LHCN-M2 (cell line): ENCODE data around the gene AP1G2. TPM values are rescaled to one million over a fixed set of nuclear protein-coding genes. Genes with fewer than 3 reads are reported as not detected.

Source experiments
- DNase-seq: peaks from one replicate; pipeline ENCODE4 v3.0.0-alpha.2; 2012; ENCODE audit warnings: low read depth
- total RNA-seq: library from RNA; depleted of rRNA; stranded (reverse); fragments of >200 nt; gene quantifications from 2 replicates; pipeline ENCODE4 v1.2.3, GENCODE V29; 2014

AP1G2 gene
- total RNA-seq, 1 experiment from 2014 or later: 11.7 TPM

- DNase-seq: no peak
Measured at GRCh38 chr14:23571701-23572523, 4.3 kb upstream of the AP1G2 start.

GRCh38 chr14:23570806-23571483, 3.4 kb upstream of the AP1G2 start:
- DNase-seq: no peak

- DNase-seq: peak; percentile 25
Measured at GRCh38 chr14:23569443-23570151, 2.0 kb upstream of the AP1G2 start.

GRCh38 chr14:23568600-23569331, 1.2 kb upstream of the AP1G2 start:
- no peak for DNase-seq

GRCh38 chr14:23568021-23568599, 519 bp upstream of the AP1G2 start:
- DNase-seq: no peak

- peak; percentile 39 for DNase-seq
Measured at GRCh38 chr14:23566778-23567185, 809 bp downstream of the AP1G2 start.

GRCh38 chr14:23566112-23566777, 1.3 kb downstream of the AP1G2 start:
- no peak for DNase-seq

GRCh38 chr14:23565626-23566025, 2.0 kb downstream of the AP1G2 start:
- DNase-seq: no peak

- no peak for DNase-seq
Measured at GRCh38 chr14:23564876-23565275, 2.7 kb downstream of the AP1G2 start.

- DNase-seq: no peak
Measured at GRCh38 chr14:23564181-23564812, 3.3 kb downstream of the AP1G2 start.

- no peak for DNase-seq
Measured at GRCh38 chr14:23563473-23564180, 4.0 kb downstream of the AP1G2 start.

GRCh38 chr14:23562822-23563472, 4.6 kb downstream of the AP1G2 start:
- DNase-seq: peak; percentile 26

- DNase-seq: peak; percentile 31
Measured at GRCh38 chr14:23561873-23562821, 5.4 kb downstream of the AP1G2 start.

GRCh38 chr14:23561259-23561658, 6.3 kb downstream of the AP1G2 start:
- DNase-seq: no peak

GRCh38 chr14:23559926-23560520, 7.6 kb downstream of the AP1G2 start:
- DNase-seq: no peak

- DNase-seq: peak; percentile 60
Measured at GRCh38 chr14:23559010-23559925, 8.3 kb downstream of the AP1G2 start.
